AG10803 (cell line): ENCODE measurements around the gene FOXJ3.

ENCODE experiments used
- DNase-seq: peaks from one replicate; pipeline ENCODE4 v3.0.0; 2010; ENCODE audit warnings: low read depth
- H3K4me3 ChIP-seq: 2 replicates; pipeline ENCODE4 v1.5.1; 2011; ENCODE audit warnings: mild to moderate bottlenecking, low read length, control low read depth
- CTCF ChIP-seq: conservative IDR thresholded peaks from 2 replicates; pipeline ENCODE4 v1.5.1; 2011; ENCODE audit warnings: mild to moderate bottlenecking, low read length, control low read depth, inconsistent platforms

FOXJ3 gene

DNA sequence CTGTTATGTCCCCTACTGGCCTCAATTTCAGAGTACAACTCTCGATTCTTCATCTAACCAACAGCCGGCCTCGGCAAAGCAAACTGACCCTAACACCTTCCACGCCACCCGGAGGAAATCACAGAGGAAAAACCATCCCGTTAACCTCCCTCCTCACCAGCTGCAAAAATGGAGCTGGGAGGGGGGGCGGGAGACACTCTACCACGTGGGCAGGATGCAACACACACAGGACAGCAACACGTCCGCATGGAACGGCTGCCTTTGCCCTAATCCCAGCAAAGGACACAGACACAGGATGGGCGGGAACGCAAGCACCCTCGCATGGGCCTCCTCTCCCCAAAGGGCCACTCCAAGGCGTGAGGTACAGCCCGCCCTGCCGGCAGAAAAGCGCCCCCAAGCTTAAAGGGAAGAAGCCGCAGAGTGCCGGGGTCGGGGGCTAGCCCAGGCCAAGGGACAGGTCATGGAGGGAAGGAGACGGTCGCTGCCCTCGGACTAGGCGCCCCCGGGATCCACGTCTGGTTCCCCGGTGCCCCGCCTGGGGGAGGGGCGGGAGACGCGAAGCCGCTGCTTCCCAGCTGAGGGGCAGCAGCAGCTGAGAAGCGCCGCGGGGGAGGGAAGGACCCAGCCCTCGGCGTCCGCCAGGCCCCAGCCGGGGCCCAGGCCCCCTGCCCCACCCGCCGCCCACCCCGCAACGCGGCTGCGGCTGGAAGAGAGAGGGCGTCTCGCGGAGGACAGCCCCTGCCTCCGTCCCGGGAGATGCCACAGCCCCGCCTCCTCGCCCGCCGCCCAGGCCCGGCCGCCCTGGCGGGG lies 590 bp downstream of the FOXJ3 start:
- peak; percentile 61 for DNase-seq
- H3K4me3 ChIP-seq: peak overlapping the region; percentile 92
- no peak for TF ChIP-seq CTCF

DNA sequence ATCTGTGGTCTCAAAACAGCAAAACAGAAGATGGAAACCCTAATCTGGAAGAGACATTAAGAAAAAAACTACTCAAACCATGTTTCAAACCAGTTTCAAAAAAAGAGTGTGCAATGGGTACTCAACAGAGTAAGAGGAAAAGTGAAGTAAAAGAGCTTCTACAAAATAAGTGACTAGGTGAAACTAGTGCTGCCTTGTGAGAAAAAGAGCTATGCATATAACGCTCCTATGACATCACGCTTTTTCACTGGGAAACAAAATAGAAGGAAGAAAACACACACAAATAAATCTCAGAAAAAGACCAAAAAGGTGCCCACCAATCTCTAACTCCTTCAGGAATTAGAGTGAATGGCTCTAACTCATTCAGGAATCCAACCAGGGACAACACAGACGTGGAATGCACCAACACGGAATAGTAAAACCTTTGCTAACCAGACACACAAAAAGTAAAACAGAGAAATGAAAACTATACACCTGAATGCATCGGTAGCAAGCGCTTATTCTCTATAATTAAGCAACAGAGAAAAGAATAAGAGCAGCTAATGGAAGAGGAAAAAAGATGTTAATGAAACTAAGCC lies 1.3 kb downstream of the FOXJ3 start:
- no peak for TF ChIP-seq CTCF
- peak; percentile 4 for DNase-seq

DNA sequence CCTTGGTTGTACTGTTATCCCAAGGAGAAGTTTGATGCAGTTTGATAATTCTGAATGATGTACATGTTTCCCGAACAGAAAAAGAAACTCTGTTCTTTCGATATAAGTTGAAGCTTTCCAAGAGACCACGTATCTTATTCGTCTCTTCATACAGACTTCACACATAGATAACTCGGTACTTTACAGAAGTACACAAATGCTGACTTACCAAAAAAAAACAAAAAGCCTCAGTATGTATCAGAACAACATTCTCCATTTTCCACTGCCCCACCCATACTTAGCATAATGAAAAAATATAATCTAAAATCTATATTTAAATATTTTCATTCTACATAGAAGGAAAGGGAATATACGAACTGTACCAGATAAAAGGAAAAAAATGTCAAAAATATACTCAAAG lies 2.2 kb downstream of the FOXJ3 start:
- no peak for DNase-seq
- H3K4me3 ChIP-seq: no peak overlapping the region; the same call in 1 of the 2 replicates
- TF ChIP-seq CTCF: no peak

More for the DNA sequence above, 1.3 kb downstream of the FOXJ3 start:
- H3K4me3 ChIP-seq: peak overlapping the region; percentile 92

- no peak overlapping the region for H3K4me3 ChIP-seq
- DNase-seq: no peak
- no peak for TF ChIP-seq CTCF
Measured at GRCh38 chr1:42330215-42330614, 4.8 kb downstream of the FOXJ3 start.

DNA sequence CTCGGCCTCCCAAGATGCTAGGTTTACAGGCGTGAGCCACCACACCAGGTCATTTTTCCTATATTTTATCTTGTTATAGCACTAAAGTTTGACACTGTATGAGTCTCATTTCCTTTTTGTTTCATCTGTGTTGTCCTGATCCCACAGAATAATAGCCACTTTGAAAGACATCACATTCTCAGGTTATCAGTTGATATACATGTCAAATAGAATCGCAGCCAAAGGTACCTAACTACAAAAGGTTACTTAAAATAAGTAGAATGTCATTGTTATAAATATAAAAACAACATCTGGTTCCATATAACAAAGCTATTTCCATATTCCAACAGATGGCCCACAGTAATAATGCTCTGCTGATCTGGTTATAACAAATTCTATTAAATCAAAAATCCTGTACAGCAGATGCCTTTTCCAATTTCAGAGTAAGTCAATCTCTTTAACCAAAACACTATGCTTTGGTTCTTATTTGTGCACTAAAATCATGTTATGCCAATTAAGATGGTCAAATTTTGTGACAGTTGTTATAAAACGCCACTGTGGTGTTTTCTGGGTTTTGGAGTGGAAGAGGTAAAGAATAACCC lies 6.0 kb downstream of the FOXJ3 start:
- H3K4me3 ChIP-seq: no peak overlapping the region
- TF ChIP-seq CTCF: no peak
- no peak for DNase-seq

GRCh38 chr1:42328047-42328625 lies 6.9 kb downstream of the FOXJ3 start:
- H3K4me3 ChIP-seq: no peak overlapping the region
- DNase-seq: no peak
- TF ChIP-seq CTCF: no peak
